Fibroblast of skin of left biceps (primary cell): ENCODE measurements around the gene DPF3.

ENCODE experiments used
- DNase-seq, 2 experiments: peaks; one replicate each; pipeline ENCODE4 v3.0.0-alpha.2; 2013; ENCODE audit warnings: low read depth in 2 of 2

DPF3 gene

DNA sequence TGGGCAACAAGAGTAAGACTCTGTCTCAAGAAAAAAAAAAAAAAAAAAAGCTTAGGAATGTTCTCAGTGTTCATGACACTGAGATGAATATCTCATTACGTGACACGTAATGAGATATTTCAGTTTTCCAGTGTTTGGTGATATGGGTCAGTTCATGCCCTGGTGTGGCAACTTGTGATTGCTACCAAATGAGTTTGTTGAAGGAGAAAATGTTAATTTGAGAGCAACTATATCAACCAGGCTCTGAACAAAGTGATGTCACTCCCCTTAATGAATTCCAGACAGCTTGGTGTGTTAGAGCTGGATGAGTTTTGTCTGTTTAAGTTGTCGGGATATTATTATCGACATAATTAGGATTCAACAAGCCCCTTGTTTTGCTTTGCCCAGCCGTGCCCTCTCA is 211.7 kb downstream of the DPF3 start:
- peak; percentile 64 to 66 for DNase-seq

DNA sequence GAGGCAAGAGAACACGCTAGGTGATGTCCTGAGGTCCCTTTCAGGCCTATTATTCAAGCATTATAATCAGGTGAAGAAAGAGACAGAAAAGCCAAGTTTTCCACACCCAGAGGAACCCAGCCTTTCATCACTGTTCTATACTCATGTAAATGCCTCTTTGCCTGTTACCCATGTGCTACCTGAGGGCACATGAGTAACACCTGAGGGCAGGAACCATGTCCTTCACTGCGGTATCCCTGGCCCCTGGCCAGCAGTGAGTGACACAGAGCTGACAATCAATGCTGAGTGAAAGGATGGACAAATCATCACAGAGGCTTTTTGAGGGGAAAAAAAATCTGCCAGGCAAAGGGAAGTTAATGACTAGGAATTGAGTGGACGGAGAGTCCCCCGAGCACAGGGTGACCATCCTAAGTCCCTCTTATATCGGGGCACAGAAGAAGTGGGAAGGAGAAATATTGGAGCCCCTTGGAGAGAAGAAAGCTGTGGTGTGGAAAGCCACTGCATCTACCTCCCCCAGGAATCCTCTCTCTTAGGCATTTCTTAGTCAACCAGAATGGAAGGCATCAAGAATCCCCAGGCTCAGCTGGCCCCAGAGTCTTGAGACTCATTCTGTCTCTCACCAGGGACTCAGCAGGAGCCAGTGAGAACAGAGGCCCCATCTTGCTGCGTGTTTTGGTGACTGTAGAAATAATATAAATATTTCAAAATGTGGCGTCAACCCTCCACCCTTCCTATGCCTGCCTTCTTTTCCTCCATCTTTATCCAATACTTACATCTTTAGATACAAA is 212.9 kb downstream of the DPF3 start:
- DNase-seq = no peak

DNA sequence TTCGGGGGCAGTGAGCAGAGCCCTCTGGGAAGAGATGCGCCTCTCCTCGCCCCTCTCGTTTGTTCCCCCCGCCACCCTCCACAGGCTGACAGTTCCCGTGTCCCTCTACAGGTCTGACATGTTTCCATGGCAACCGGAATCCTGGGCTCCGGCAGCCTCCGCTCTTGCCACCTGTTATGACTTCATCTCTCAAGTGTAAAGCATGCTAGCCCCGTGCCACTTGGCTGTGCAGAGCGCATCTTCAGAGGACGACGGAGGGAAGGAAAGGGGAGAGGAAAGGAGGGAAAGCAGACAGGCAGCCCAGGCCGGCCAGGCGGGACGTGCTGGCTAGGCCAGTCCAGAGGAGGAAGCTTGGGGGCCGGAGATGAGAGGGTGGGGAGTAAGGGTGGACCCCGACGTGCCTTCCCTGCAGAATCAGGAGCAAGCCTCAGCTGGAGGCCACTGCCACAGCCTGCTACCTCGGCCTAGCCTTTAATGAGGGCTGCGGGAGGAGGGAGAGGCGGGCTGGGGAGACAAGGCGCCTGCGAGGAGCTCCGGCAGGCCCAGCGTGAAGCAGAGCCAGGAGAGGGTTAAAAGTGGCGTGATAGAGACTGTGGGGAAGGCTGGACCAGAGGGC is 214.3 kb downstream of the DPF3 start:
- DNase-seq = no peak

DNA sequence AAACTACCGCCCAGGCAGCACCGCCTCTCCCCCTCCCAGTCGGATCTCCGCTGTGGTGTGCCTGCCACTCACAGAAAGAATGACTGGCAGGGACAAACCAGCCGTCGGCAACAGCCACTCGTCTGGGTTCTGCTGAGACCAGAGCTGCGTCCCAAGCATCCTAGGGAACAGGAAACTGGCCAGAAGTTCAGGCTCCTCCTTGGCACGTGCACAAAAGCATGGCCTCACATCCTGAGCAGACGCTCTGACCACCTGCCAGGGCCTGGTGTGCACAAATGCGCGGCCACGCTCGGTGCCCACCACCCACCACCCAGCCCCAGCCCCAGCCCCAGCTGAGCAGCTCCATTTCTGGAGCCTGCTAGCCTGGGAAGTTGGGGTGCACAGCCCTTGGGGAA is 214.8 kb downstream of the DPF3 start:
- no peak for DNase-seq

DNA sequence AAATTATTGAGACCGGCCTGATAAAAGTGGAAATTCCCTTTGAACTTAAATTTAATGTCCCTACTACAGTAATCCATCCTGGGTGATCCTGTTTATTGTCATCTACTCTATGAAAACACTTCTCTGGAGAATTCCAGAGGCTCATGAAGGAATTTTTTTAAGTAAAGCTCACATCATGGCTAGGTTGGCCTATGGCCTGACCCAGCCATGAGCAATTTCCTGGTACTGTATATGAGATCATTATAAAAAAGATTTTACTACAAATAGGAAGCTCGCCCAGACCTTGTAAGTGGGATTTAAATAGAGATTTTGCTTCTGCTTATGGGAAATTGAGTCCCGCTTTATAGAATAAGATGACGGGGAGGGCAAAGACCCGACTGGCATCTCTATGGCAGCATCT is 215.5 kb downstream of the DPF3 start:
- DNase-seq = no peak

DNA sequence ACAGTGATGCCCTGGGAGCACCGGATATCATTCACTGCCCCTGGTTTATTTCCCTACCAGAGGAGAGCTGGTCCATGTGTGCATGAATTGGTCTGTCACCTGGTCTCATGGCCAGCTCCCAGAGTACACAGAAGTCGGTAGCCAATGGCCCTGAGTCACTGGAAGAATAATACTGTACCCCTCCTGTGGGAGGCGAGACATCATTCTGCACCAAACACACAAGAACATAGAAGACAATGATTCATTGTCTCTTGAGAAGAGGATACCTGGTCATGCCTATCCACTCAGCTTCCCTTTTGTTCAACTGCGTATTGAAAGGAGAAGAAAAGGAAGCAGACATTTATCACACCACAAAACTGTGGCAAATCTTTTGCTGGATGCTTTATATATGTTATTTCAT is 216.2 kb downstream of the DPF3 start:
- no peak for DNase-seq

DNA sequence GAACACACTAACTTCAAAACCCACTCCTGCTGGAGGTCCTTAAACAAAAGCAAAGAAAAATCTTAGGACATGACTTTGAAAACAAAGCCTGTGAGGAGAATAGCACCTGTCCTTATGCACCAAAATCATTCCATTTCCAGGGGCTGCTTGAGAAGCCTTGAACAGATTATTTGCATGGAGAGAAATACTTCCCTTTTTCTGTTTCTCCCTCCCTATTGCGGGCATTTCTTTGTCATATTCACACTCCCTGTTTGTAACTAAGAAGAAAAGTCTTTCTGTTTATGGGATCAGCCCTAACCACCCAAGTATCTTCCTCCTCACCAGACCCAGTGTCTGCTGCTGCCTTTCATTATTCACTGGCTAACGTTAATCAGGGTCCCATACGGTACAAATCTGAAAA is 218.8 kb downstream of the DPF3 start:
- DNase-seq = no peak

DNA sequence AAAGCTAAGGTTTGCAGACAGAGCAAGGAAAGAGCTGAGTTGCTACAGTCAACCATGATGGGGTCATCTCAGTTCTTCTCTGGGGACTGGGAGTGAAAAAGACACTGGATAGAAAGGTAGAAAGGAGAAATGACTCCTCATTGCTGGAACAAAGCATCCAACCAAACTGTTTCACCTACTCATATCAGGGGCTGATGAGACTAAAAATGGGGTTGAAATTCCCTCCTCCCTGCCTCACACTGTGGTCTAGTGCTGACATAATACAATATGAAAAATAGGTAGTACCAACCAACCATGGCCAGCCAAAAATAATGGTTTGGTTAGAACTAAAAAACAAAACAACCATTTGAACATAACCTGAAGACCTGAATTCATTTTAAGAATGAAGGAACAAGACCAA is 220.7 kb downstream of the DPF3 start:
- DNase-seq = no peak

DNA sequence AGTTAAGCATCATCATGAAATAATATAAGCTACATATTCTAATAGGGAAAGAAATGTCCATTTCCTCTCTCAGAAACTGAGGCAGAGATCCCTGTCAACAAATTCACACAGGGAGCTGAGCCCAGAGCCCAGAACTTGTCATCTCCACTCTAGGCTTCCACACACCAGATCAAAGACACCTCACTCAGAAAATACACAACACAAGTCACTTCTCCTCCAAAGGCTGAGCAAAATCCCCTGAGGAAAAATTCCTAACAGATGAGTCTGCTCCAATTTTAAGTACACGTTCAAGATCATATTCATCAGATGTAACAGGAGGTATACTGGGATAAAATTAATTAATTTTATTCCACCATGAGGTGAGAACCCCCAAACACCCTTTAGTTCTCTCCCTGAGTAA is 227.3 kb downstream of the DPF3 start:
- peak; percentile 47 to 49 for DNase-seq

DNA sequence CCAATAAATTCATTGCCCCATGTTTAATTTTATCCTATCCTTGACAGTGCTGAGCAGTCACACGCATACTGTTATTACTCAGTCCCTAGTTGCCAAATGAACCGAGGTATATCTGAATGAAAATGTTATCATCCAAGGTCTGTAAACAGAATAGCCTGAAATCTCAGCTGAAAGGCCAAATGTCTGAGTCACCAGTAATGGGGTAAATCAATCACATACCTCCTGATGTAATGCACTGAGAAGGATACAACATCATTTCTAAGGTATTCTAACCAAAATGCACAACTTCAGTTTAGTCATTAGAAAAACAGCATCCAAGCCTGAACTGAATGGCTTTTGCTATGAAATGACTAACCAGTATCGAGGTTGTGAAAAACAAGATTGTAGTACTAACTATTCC is 228.6 kb downstream of the DPF3 start:
- DNase-seq = peak; percentile 95

DNA sequence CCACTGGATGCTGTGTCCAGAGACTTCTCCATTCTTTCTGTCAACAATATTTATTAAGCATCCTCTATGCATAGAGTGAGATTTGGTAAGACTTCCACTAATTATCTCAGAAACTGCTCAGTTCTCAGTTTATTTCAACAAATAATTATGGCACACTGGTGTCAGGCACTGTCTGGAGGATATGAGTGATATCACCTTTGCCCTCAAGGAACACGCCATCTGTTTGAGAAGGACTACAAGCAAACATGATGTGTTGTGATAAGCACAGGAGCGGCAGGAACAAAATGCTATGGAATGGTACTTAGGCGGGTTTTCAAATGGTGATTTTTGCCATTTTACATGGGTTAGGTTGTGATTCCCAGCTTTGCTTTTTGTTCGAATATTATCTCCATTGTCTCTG is 229.2 kb downstream of the DPF3 start:
- no peak for DNase-seq

DNA sequence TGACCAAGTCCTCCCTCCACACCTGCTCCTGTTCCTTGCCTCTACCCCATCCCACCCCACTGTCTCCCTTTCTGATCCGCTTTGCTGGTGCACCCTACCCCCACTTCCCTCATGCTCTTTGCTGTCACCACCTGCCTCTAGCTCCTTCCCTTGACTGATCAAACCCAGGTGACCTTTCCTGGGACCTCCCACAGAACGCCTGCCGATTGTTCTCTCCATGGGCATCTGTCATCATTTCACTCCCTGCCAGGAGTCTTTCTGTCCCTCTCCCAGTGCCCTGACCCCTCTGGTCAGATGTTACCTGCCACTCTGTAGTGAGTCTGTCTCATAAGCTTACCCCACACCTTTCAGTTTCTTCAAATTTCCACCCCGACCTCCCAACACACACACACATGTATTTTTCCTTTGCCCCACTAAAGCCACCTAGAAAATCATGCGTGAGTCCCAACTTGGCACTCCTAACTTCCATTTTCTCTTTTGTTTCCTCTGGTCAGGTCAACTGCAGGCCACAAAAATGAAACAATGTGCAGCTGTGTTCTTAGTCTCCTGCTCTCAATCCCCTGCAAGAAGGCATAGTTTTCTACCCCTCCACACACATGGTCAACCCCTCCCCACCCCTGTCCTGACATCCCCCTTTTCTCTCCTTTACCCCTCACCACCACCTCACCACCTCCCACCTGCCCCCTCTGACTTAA is 229.8 kb downstream of the DPF3 start:
- DNase-seq = no peak

DNA sequence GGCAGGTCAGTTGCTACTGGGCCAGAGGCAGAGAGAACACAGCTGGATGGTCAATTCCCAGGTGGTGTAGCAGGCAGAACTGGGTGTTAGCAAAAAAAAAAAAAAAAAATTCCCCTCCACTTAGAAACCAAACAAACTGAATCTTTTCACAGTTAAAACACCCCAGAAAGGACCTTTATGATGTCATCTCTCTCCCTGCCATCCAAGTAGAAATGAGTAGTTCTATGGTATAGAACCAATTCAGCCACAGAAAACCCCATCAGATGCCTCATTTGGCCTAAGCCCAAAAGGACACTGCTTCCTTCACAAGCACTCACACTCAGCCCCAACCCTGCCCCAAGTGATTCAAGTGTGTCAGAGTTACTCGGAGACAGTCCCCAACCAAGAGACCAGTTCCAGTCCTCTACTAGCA is 230.8 kb downstream of the DPF3 start:
- no peak for DNase-seq

DNA sequence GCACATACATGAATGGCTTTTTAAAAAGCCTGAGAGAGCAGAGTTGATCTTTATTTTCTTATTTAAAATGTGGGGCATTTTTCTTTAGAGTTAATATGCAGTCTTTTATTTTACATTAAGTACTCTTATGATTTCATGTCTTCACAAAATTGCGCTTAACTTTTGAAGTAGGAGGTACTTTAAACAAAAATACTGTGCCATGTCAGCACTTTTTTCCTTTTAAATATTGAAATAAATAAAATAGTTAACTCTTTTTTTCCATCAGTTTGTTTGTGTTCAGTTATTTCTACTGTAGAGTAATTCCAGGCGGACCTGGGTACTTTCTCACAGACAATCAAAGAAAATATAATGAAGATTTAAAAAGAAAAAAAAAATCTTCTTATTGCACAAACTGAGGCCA is 231.7 kb downstream of the DPF3 start:
- no peak for DNase-seq

DNA sequence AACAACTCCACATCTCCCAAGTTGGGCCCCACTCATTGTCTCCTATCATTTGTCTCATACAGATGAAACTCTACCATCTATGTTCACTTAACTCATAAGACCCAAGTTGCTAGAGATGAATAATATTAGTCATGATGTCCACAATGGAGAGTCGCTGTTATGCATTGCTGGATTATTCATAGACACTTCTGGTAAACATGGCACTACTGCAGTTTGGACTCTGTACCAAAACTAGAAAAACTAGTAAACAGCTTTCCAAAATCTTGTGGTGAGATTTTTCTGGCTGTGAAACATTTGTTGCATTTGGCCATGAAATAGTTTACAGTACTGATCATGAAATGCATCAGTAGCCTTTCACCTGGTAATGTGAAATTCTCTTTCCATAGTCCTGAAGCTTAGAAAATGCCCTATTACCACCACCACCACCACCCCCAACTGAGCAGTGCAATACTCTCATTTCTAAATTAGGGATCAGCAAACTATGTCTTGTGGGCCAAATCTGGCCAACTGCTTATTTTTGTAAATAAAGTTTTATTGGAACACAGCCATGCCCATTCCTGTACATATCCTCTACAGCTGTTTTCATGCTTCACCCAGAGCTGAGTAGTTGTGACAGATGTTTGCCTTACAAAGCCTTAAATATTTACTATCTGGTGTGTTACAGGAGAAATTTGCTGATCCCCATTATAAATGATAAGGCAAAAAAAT is 236.5 kb downstream of the DPF3 start:
- DNase-seq = no peak

DNA sequence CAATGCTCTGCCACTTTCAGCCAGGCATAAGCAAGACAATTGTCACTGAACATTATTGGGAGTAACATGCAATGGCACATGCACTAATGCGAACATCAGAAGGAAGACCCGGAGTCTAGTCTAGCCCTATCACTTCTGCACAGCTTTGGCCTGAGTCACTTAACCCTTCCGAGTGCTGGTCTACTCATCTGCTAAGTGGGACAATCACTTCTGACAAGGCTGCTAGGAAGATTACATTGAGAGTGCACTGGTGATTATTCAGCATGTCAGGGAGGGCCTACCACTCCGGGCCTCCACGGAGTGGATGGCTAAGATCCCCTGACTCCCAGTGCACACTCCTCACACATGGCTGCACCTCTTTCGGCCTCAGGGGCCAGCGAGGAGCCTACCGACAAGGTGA is 240.9 kb downstream of the DPF3 start:
- DNase-seq = no peak

DNA sequence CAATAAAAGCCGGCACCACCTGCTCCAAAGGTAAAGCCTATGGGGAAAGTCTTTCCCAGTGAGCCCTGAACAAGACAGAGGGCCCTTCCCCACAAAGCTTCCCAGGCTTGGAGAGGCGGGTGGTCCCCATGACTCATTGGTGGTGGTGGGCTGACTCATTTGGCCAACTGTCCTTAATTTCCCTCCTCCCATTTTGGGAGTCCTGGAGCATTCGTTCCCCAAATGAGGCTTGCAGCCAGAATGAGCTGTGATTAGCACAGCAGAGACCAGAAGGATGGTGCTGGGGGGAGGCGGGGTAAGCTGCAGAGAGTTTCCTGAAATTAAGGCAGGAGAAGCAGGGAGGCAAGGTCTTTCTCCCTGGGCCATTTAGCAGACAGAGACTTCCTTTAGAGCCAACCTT is 241.7 kb downstream of the DPF3 start:
- peak; percentile 45 to 49 for DNase-seq

DNA sequence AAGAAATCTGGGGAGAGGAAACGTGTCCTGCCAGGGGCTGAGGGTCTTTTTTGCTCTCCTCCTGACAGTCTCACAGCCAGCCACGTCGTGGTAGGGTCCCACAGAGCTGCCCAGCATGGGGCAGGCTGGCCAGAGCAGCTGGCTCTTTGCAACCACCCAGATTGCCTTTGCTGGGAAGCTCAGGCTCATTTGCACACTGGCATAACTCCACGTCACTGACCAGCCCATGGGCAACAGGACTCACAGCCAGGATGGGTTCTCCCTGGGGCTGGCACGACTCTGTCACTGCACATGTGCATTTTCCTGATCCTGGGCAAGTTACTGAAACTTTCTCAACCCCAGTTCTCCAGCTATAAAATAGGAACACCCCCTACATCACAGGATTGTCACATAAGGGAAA is 242.2 kb downstream of the DPF3 start:
- DNase-seq = no peak

DNA sequence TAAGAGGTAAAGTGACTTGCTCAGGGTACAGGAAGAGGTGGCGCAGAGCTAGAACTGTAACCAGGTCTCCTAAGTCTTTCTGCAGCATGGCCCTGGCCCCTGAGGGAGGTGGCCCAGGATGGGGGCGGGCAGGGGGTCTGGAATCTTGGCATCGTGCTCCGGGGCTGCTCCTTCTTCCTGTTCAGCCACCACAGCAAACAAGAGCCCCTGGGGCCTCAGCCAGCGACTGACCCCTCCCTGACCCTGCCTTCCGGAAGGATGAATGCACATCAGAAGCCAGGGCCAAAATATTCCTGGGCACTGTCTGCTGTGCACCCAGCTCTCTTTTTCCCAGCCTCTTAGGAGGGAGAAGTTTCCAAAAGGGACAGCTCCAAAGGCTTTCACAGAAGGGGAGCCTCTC is 242.8 kb downstream of the DPF3 start:
- no peak for DNase-seq

DNA sequence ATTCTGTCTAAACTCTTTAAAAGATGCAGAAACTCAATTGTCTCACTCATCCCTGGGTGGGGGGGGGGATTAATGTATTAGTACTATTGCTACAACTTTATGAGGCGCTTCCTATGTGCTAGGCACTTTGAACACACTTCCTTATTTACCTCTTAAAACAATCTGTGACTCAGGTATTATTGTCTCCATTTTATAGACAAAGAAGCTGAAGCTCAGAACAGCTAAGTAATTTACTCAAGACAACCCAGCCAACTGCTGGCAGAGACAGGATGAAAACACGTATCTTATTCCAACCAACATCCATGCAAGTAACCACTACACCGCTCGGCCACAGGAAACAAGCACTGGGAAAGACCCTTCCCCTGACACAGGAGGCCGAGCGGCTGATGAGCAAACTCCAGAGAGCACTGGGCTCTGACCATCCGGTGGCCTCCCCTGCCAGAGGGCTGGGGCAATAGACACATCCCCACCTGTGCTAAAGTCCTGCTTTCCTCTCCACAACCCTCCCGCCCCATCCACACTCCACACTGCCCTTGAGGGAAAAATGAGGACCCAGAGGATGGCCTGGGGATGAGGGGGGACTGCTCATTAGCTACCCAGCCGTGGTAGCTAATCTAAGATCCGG is 244.2 kb downstream of the DPF3 start:
- DNase-seq = no peak

DNA sequence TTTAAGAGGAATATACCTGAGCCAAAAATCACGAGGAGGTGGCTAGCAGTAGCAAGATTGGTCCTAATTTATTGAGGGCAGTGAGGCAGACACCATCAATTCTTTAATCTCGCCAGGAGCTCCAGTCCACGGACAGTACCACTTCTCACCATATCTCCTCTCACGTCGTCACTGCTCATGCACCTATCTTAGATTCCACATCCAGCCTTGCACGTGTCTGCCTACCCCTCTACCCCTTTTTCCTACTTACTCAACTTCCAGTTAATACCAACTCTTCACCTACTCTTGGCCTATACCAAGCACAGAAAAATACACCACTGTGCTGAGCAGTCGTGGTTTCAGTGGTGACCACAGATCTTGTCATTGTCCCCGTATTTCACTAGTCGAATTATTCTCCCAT is 246.1 kb downstream of the DPF3 start:
- DNase-seq = no peak
